ENCODE results near the gene RYR3. TPM values are rescaled to one million over a fixed set of nuclear protein-coding genes. Genes with fewer than 3 reads are reported as not detected.

Gene RYR3
- total and polyA plus RNA-seq, 4 donors = 0.09 to 1.4 (median 0.47) TPM

- no peak overlapping the region for H3K27ac ChIP-seq (ENCODE audit: low read depth in 1 of 2, low read length in 1 of 2)
- H3K9me3 ChIP-seq (ENCODE audit: control insufficient read depth in 4 of 4, insufficient read depth in 3 of 4, low read length in 3 of 4) = peaks cover 0 to 7% (median 0%) of the 10 kb centered on the region in 4 donors
- ATAC-seq (ENCODE audit: insufficient read depth, low FRiP score) (no peak), DNase-seq (no peak)
- H3K4me1 ChIP-seq (ENCODE audit: control insufficient read depth in 5 of 5, insufficient read depth in 5 of 5, low read length in 5 of 5) = no peaks in the 10 kb centered on the region
- H3K9ac ChIP-seq (ENCODE audit: insufficient read depth in 1 of 2, low read length in 2 of 2) = no peak overlapping the region
- WGBS, 2 donors = 68 to 74% methylated on average over 4 of the region's 4 CpGs
- no peak overlapping the region for H3K4me3 ChIP-seq
- H3K27me3 ChIP-seq (ENCODE audit: control insufficient read depth in 3 of 3, insufficient read depth in 3 of 3, low read length in 2 of 3) = no peaks in the 10 kb centered on the region
- H3K36me3 ChIP-seq (ENCODE audit: control insufficient read depth in 4 of 4, insufficient read depth in 4 of 4, low read length in 4 of 4) = no peaks in the 10 kb centered on the region
- TF ChIP-seq CTCF (IDR thresholded peaks at IDR 0.05; ENCODE audit: control extremely low read depth, extremely low read depth) = no peak
These were observed 519.6 kb downstream of the RYR3 start for GRCh38 chr15:33830351-33830750.

- 81 to 92% methylated on average over 7 of the region's 7 CpGs for WGBS, 2 donors
- Histone ChIP-seq H3K36me3 (ENCODE audit: control insufficient read depth in 4 of 4, insufficient read depth in 4 of 4, low read length in 4 of 4) (no peaks in the 10 kb centered on the region), H3K4me1 (ENCODE audit: control insufficient read depth in 5 of 5, insufficient read depth in 5 of 5, low read length in 5 of 5) (no peaks in the 10 kb centered on the region), H3K27me3 (ENCODE audit: control insufficient read depth in 3 of 3, insufficient read depth in 3 of 3, low read length in 2 of 3) (no peaks in the 10 kb centered on the region), H3K9me3 (ENCODE audit: control insufficient read depth in 4 of 4, insufficient read depth in 3 of 4, low read length in 3 of 4) (peaks cover 0 to 7% (median 0%) of the 10 kb centered on the region in 4 donors), H3K4me3 (no peak overlapping the region), H3K27ac (ENCODE audit: low read depth in 1 of 2, low read length in 1 of 2) (no peak overlapping the region), H3K9ac (ENCODE audit: insufficient read depth in 1 of 2, low read length in 2 of 2) (no peak overlapping the region)
- no peak for DNase-seq
- TF ChIP-seq CTCF (IDR thresholded peaks at IDR 0.05; ENCODE audit: control extremely low read depth, extremely low read depth) = no peak
- no peak for ATAC-seq (ENCODE audit: insufficient read depth, low FRiP score)
These were observed 520.9 kb downstream of the RYR3 start for GRCh38 chr15:33831646-33832045.

- H3K36me3 ChIP-seq (ENCODE audit: control insufficient read depth in 4 of 4, insufficient read depth in 4 of 4, low read length in 4 of 4) = no peaks in the 10 kb centered on the region
- no peak overlapping the region for H3K27ac ChIP-seq (ENCODE audit: low read depth in 1 of 2, low read length in 1 of 2)
- no peaks in the 10 kb centered on the region for H3K9me3 ChIP-seq (ENCODE audit: control insufficient read depth in 4 of 4, insufficient read depth in 3 of 4, low read length in 3 of 4)
- DNase-seq = no peak
- no peak for ATAC-seq (ENCODE audit: insufficient read depth, low FRiP score)
- no peaks in the 10 kb centered on the region for H3K4me1 ChIP-seq (ENCODE audit: control insufficient read depth in 5 of 5, insufficient read depth in 5 of 5, low read length in 5 of 5)
- H3K4me3 ChIP-seq = no peak overlapping the region
- WGBS, 2 donors = 56 to 63% methylated on average over 9 of the region's 9 CpGs
- no peak overlapping the region for H3K9ac ChIP-seq (ENCODE audit: insufficient read depth in 1 of 2, low read length in 2 of 2)
- no peak for TF ChIP-seq CTCF (IDR thresholded peaks at IDR 0.05; ENCODE audit: control extremely low read depth, extremely low read depth)
- H3K27me3 ChIP-seq (ENCODE audit: control insufficient read depth in 3 of 3, insufficient read depth in 3 of 3, low read length in 2 of 3) = no peaks in the 10 kb centered on the region
These were observed 524.4 kb downstream of the RYR3 start for GRCh38 chr15:33834892-33835743.

Measured in lung (tissue), 12 donors.